ENCODE results near the gene LLGL2.

LLGL2 gene

DNA sequence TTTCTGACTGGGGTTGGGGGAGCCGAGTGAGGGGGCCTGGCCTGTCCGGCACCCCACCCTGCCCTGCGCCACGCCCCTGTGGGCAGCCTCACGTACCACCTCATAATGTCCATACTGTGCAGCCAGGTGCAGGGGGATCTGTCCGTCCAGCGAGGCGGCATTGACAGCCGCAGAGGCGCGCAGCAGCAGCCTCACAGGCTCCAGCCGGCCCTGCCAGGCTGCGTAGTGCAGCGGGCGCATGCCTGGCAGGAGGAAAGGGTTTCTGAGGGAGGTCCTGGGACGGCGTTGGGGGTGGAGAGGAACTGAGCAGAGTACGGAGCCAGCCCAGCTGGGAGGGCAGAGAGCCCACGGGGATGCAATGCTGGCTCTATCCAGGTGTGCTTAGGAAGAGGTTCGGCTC, 18.6 kb upstream of the LLGL2 start:
- H3K9me3 ChIP-seq (ENCODE audit: control insufficient read depth, low read length), result no peaks in the 10 kb centered on the region
- no peak overlapping the region for H3K27ac ChIP-seq (ENCODE audit: insufficient read depth, low read length, poor library complexity, severe bottlenecking)
- no peak for DNase-seq
- H3K27me3 ChIP-seq (replicated peaks; ENCODE audit: control insufficient read depth, insufficient read depth, low read length, poor library complexity, severe bottlenecking), result no peaks in the 10 kb centered on the region
- no peaks in the 10 kb centered on the region for H3K36me3 ChIP-seq (ENCODE audit: control insufficient read depth, insufficient read depth, low read length)
- H3K4me3 ChIP-seq (ENCODE audit: insufficient read depth, low read depth, low read length, poor library complexity, severe bottlenecking), result no peak overlapping the region
- H3K4me1 ChIP-seq (ENCODE audit: control insufficient read depth, insufficient read depth, low read length, poor library complexity, severe bottlenecking), result no peaks in the 10 kb centered on the region

DNA sequence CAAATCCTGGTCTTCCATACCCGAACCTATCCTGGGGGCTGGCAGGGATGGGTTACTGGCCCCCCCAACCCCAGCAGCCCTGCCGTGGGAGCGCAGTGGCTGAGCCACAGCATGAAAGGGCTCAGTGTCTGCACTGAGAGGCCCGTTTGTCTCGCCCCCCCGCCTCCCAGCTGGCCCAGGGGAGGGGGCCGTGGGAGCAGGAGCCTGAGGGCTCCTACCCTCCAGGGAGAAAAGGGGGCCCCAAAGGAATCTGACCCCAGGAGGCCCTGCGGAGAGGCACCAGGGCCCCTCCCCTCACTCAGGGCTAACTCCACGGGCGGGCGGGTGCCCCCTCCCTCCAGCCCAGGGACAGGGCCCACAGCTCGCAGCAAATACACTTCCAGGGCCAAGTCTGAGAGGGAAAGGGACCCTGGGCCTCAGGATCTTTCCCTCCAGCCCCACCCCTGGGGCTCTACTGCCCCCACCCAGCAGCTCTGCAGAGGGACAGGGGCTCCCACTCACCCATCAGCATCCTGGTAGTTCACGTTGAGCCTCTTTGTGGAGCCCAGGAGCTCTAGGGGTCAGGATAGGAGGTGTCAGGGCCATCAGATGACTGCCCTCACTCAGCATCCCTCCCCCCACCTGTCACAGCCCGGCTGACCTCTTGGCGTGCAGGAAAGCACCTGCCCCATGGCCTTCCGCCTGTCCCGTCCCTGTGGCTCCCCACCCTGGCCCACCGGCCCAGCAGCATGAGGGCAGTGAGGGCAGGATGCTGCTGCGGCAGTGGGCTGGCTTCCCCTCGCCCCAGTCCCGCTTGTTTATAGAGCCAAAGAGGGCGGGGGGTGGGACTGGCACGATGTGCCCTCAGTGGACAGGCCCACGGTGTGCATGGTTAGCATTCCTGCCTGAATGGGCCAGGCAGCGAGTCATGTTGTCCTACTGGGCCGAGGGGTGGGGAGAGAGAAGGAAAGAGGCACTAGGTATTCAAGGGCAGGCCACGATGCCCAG, 17.5 kb upstream of the LLGL2 start:
- no peak for DNase-seq
- H3K9me3 ChIP-seq (ENCODE audit: control insufficient read depth, low read length), result no peaks in the 10 kb centered on the region
- H3K27ac ChIP-seq (ENCODE audit: insufficient read depth, low read length, poor library complexity, severe bottlenecking), result no peak overlapping the region
- H3K4me1 ChIP-seq (ENCODE audit: control insufficient read depth, insufficient read depth, low read length, poor library complexity, severe bottlenecking), result no peaks in the 10 kb centered on the region
- H3K36me3 ChIP-seq (ENCODE audit: control insufficient read depth, insufficient read depth, low read length), result no peaks in the 10 kb centered on the region
- H3K4me3 ChIP-seq (ENCODE audit: insufficient read depth, low read depth, low read length, poor library complexity, severe bottlenecking), result no peak overlapping the region
- H3K27me3 ChIP-seq (replicated peaks; ENCODE audit: control insufficient read depth, insufficient read depth, low read length, poor library complexity, severe bottlenecking), result no peaks in the 10 kb centered on the region

DNA sequence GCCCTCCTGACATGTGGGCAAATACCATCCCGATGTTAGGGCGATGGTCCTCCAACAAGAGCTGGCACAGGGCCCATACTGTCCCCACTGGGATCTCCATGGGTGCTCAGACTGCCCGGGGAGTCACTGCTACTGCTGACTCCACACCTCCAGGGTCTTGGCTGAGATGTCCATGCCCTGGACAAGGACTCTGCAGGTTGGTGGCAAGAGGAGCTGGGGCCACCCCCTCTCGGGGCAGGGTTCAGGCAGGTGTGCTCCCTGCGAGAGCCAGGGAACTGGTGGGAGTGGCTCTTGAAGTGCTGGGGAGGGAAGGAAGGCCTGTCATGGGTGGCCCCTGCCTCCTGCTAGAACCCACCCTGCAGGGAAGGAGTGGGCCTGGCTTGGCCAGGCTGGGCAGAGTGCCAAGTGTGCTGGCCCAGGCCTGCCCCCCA, 16.6 kb upstream of the LLGL2 start:
- Histone ChIP-seq H3K27me3 (replicated peaks; ENCODE audit: control insufficient read depth, insufficient read depth, low read length, poor library complexity, severe bottlenecking) (no peaks in the 10 kb centered on the region), H3K4me1 (ENCODE audit: control insufficient read depth, insufficient read depth, low read length, poor library complexity, severe bottlenecking) (no peaks in the 10 kb centered on the region), H3K4me3 (ENCODE audit: insufficient read depth, low read depth, low read length, poor library complexity, severe bottlenecking) (no peak overlapping the region), H3K9me3 (ENCODE audit: control insufficient read depth, low read length) (no peaks in the 10 kb centered on the region), H3K36me3 (ENCODE audit: control insufficient read depth, insufficient read depth, low read length) (no peaks in the 10 kb centered on the region), H3K27ac (ENCODE audit: insufficient read depth, low read length, poor library complexity, severe bottlenecking) (no peak overlapping the region)
- no peak for DNase-seq

DNA sequence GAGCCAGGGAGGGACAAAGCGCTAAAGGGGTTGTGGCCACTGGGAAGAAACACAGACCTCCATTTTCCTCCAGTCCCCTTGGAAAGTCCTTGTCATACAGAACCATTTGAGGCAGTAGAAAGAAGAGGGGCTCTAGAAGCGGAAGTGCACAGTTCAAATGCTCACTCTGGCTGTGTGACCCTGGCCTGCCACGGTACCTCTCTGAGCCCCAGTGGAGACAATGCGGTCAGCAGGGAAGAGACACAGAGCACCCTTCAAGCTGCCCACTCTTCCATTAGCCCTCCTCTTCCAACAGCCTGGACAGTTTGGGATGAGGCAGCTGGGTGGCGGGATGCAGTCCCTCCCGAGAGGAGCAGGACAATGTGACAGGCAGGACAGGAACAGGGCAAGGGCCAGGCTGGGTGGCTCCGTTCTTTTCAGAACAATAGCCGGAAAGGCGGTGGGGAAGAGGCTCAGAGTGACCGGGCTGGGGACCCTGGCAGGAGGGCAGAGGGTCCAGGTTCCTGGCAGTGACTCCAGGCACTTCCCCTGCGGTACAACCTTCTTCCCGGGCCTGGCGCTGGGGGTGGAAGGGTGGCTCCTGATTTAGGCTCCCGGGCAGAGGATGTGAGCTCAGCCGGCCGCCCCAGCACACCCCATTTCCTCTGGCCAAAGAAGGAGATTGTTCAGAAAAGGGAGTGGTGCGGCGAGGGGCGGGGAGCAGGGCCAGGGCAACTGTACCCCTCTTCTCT, 15.8 kb upstream of the LLGL2 start:
- no peaks in the 10 kb centered on the region for H3K4me1 ChIP-seq (ENCODE audit: control insufficient read depth, insufficient read depth, low read length, poor library complexity, severe bottlenecking)
- no peak overlapping the region for H3K27ac ChIP-seq (ENCODE audit: insufficient read depth, low read length, poor library complexity, severe bottlenecking)
- no peak overlapping the region for H3K4me3 ChIP-seq (ENCODE audit: insufficient read depth, low read depth, low read length, poor library complexity, severe bottlenecking)
- no peaks in the 10 kb centered on the region for H3K27me3 ChIP-seq (replicated peaks; ENCODE audit: control insufficient read depth, insufficient read depth, low read length, poor library complexity, severe bottlenecking)
- H3K9me3 ChIP-seq (ENCODE audit: control insufficient read depth, low read length), result no peaks in the 10 kb centered on the region
- no peak for DNase-seq
- H3K36me3 ChIP-seq (ENCODE audit: control insufficient read depth, insufficient read depth, low read length), result no peaks in the 10 kb centered on the region

DNA sequence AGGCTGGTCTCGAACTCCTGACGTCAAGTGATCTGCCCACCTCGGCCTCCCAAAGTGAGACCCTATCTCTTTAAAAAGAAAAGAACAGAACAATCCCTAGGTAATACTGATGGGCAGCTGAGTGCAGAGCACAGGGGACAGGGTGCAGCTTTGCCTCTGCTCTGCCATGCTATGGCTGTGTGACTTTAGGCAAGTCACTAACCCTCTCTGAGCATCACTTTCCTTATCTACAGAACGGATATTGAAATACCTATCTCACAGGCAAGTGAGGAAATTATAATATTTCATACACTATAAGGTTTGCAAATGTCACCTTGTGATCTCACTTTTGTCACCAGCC, 14.3 kb upstream of the LLGL2 start:
- Histone ChIP-seq H3K36me3 (ENCODE audit: control insufficient read depth, insufficient read depth, low read length) (no peaks in the 10 kb centered on the region), H3K27me3 (replicated peaks; ENCODE audit: control insufficient read depth, insufficient read depth, low read length, poor library complexity, severe bottlenecking) (peaks cover 5% of the 10 kb centered on the region), H3K4me1 (ENCODE audit: control insufficient read depth, insufficient read depth, low read length, poor library complexity, severe bottlenecking) (peaks cover 13% of the 10 kb centered on the region), H3K9me3 (ENCODE audit: control insufficient read depth, low read length) (no peaks in the 10 kb centered on the region), H3K4me3 (ENCODE audit: insufficient read depth, low read depth, low read length, poor library complexity, severe bottlenecking) (no peak overlapping the region), H3K27ac (ENCODE audit: insufficient read depth, low read length, poor library complexity, severe bottlenecking) (no peak overlapping the region)
- DNase-seq, result no peak

DNA sequence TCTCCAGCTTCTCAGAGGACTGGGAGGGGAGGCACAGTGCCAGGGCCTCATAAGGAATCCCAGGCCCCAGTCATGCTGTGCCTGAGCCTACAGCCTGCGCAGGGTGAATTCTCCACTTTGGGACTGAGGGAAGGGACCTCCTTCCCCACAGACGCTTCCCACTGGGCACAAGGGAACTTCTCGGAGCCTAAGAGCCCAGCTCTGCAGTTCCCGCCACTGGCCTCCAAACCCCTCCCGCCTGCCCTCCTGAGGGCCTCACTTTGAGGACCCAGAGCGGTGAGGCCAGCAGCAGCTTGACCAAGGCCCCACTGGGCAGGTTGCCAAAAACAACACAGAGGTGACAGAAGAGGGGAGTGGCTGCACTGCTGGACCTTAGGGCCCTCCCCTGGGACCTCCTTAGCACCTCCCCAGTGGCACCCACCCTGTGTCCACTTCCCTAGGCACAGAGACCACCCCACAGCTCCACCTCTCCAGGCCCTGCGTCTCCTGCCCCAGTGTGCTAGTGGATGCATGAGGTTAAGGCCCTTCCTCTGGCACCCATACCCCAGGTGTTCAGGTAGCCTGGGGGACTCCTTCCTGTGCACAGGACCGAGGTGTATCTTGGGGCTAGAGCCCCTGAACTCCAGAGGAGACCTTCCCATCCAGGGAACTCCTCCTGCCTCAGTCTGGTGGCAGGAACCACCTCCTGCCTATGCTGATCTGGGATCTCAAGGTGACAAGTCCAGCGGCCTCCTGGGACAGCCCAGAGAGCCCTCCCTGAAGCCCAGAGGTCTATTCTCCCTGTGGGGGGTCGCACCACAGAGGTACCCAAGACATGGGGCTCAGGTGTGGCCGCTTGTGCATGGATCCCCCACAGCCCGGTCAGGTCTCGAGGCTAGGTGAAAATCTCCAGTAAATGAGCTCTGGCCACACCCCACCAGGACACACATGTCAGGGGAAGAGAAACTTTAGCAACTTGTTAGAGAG, 13.6 kb upstream of the LLGL2 start:
- Histone ChIP-seq H3K27ac (ENCODE audit: insufficient read depth, low read length, poor library complexity, severe bottlenecking) (no peak overlapping the region), H3K36me3 (ENCODE audit: control insufficient read depth, insufficient read depth, low read length) (no peaks in the 10 kb centered on the region), H3K9me3 (ENCODE audit: control insufficient read depth, low read length) (no peaks in the 10 kb centered on the region), H3K4me1 (ENCODE audit: control insufficient read depth, insufficient read depth, low read length, poor library complexity, severe bottlenecking) (peaks cover 13% of the 10 kb centered on the region), H3K27me3 (replicated peaks; ENCODE audit: control insufficient read depth, insufficient read depth, low read length, poor library complexity, severe bottlenecking) (peaks cover 5% of the 10 kb centered on the region), H3K4me3 (ENCODE audit: insufficient read depth, low read depth, low read length, poor library complexity, severe bottlenecking) (no peak overlapping the region)
- DNase-seq, result no peak

DNA sequence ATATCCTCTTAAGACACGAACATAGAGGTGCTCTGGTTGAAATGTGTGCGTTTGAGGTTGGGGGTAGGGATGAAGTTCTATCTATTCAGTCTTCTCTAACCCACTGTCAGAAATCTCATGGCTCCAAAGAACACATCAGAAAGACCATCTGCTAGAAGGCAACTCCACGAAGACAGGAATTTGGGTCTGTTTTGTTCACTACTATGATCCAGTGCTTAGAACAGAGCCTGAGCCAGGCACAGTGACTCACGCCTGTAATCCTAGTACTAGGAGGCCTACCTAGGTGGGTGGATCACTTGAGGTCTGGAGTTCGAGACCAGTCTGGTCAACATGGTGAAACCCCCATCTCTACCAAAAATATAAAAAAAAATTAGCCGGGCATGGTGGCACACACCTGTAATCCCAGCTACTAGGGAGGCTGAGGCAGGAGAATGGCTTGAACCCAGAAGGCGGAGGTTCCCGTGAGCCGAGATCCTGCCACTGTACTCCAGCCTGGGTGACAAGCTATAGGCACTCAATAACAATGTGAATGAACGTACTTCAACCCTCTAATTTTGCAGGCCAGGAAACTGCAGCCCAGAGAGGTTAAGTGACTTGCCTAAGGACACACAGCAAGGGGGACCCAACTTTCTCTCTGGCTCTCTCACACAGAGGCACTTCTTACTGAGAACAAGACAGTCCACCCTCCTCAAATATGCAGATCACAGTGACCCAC, 12.4 kb upstream of the LLGL2 start:
- DNase-seq, result no peak
- Histone ChIP-seq H3K27ac (ENCODE audit: insufficient read depth, low read length, poor library complexity, severe bottlenecking) (no peak overlapping the region), H3K4me1 (ENCODE audit: control insufficient read depth, insufficient read depth, low read length, poor library complexity, severe bottlenecking) (peaks cover 19% of the 10 kb centered on the region), H3K4me3 (ENCODE audit: insufficient read depth, low read depth, low read length, poor library complexity, severe bottlenecking) (no peak overlapping the region), H3K27me3 (replicated peaks; ENCODE audit: control insufficient read depth, insufficient read depth, low read length, poor library complexity, severe bottlenecking) (peaks cover 5% of the 10 kb centered on the region), H3K9me3 (ENCODE audit: control insufficient read depth, low read length) (no peaks in the 10 kb centered on the region), H3K36me3 (ENCODE audit: control insufficient read depth, insufficient read depth, low read length) (no peaks in the 10 kb centered on the region)

DNA sequence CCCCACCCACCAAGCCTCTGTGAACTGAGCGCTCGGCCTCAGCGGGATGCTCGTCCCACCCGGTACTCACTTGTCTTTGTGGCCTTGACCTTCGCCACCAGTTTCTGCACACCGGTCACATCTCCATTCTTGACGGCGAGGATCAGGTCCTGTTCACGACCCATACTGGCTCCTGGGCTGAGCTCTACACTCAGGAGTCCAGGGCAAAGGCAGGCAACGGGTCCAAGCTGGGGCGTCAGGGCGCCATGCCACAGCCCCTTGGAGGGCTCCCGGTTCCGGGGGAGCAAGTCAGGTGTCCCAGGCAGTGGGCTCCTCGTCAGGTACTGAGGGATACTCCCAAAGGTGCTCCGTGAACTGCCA, 11.9 kb upstream of the LLGL2 start:
- DNase-seq, result no peak
- Histone ChIP-seq H3K36me3 (ENCODE audit: control insufficient read depth, insufficient read depth, low read length) (no peaks in the 10 kb centered on the region), H3K4me3 (ENCODE audit: insufficient read depth, low read depth, low read length, poor library complexity, severe bottlenecking) (no peak overlapping the region), H3K4me1 (ENCODE audit: control insufficient read depth, insufficient read depth, low read length, poor library complexity, severe bottlenecking) (peaks cover 24% of the 10 kb centered on the region), H3K9me3 (ENCODE audit: control insufficient read depth, low read length) (no peaks in the 10 kb centered on the region), H3K27me3 (replicated peaks; ENCODE audit: control insufficient read depth, insufficient read depth, low read length, poor library complexity, severe bottlenecking) (peaks cover 5% of the 10 kb centered on the region), H3K27ac (ENCODE audit: insufficient read depth, low read length, poor library complexity, severe bottlenecking) (no peak overlapping the region)

DNA sequence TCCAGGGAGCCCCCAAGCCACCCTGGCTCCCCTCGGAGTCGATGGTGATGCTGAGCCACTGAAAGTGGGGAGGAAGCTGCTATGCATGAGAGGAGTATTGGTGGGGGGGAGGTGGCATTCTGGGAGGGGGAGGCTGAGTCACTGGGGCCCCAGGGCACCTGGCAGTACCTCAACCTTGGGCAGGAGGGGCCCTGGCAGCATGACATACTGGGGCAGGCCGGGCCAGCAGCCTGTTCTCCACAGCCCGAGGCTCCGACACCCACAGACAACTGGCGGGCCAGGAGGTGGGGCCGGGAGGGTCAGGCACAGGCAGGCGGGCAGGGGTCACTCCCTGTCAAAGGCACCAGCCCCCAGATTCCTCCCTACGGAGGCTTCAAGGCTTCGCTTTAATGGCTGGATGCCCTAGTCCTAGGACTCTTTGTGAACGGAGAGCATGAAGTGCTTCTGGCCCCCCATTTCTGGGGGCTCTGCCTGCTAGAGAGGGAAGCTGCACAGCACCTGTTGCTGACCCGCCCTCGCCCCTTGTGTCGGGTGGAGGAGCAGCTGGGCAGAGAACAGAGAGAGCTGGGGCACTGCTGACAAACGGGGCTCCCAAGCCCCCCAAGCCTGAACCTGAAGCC, 11.1 kb upstream of the LLGL2 start:
- DNase-seq, result no peak
- Histone ChIP-seq H3K4me3 (ENCODE audit: insufficient read depth, low read depth, low read length, poor library complexity, severe bottlenecking) (no peak overlapping the region), H3K36me3 (ENCODE audit: control insufficient read depth, insufficient read depth, low read length) (no peaks in the 10 kb centered on the region), H3K9me3 (ENCODE audit: control insufficient read depth, low read length) (no peaks in the 10 kb centered on the region), H3K27ac (ENCODE audit: insufficient read depth, low read length, poor library complexity, severe bottlenecking) (no peak overlapping the region), H3K4me1 (ENCODE audit: control insufficient read depth, insufficient read depth, low read length, poor library complexity, severe bottlenecking) (peaks cover 30% of the 10 kb centered on the region), H3K27me3 (replicated peaks; ENCODE audit: control insufficient read depth, insufficient read depth, low read length, poor library complexity, severe bottlenecking) (peaks cover 5% of the 10 kb centered on the region)

All from effector memory CD4-positive, alpha-beta T cell (primary cell).